DOHH2 (cell line): ENCODE measurements around the gene SMPD1.

Experiments
- H3F3A ChIP-seq: fragments of 200-600 bp; sonication (generic), shearing (Covaris generic); 2 replicates; pipeline ENCODE4 v1.6.0; 2016; ENCODE audit warnings: antibody characterized with exemption, mild to moderate bottlenecking; ENCODE audit not compliant: control insufficient read depth, insufficient read depth
- H3K27ac ChIP-seq: fragments of 200-600 bp; sonication (generic); 2 replicates; pipeline ENCODE4 v1.5.1; 2014; ENCODE audit warnings: low read depth, mild to moderate bottlenecking, low read length, moderate library complexity
- H3K27me3 ChIP-seq: fragments of 200-600 bp; sonication (generic); 2 replicates; pipeline ENCODE4 v1.6.1; 2014; ENCODE audit warnings: mild to moderate bottlenecking, low read length, mixed read lengths; ENCODE audit not compliant: control insufficient read depth
- H3K36me3 ChIP-seq: fragments of 200-600 bp; sonication (generic); 2 replicates; pipeline ENCODE4 v1.6.1; 2014; ENCODE audit warnings: mild to moderate bottlenecking, low read length, moderate library complexity, mixed read lengths; ENCODE audit not compliant: control insufficient read depth
- H3K4me1 ChIP-seq: fragments of 200-600 bp; sonication (generic); 2 replicates; pipeline ENCODE4 v1.6.1; 2014; ENCODE audit warnings: mild to moderate bottlenecking, low read length, mixed read lengths; ENCODE audit not compliant: control insufficient read depth
- H3K4me2 ChIP-seq: fragments of 200-600 bp; sonication (generic); 2 replicates; pipeline ENCODE4 v1.6.0; 2014; ENCODE audit warnings: mild to moderate bottlenecking, low read length, moderate library complexity
- H3K4me3 ChIP-seq: fragments of 200-600 bp; sonication (generic); 2 replicates; pipeline ENCODE4 v1.5.1; 2014; ENCODE audit warnings: mild to moderate bottlenecking, low read length, mixed read lengths
- H3K79me2 ChIP-seq: fragments of 200-600 bp; sonication (generic); 2 replicates; pipeline ENCODE4 v1.6.1; 2014; ENCODE audit warnings: mild to moderate bottlenecking, low read length, mixed read lengths; ENCODE audit not compliant: control insufficient read depth
- H3K9me2 ChIP-seq: fragments of 200-600 bp; sonication (generic); replicated peaks from 2 replicates; pipeline ENCODE4 v1.6.1; 2014; ENCODE audit warnings: mild to moderate bottlenecking, low read length, mixed read lengths; ENCODE audit not compliant: control insufficient read depth
- H3K9me3 ChIP-seq: fragments of 200-600 bp; sonication (generic); 2 replicates; pipeline ENCODE4 v1.6.1; 2014; ENCODE audit warnings: antibody characterized with exemption, low read length, mixed read lengths; ENCODE audit not compliant: control insufficient read depth, insufficient read depth
- H4K20me1 ChIP-seq: fragments of 200-600 bp; sonication (generic); 2 replicates; pipeline ENCODE4 v1.6.0; 2014; ENCODE audit warnings: low read depth, mild to moderate bottlenecking, antibody characterized with exemption, low read length, moderate library complexity; ENCODE audit not compliant: control insufficient read depth, insufficient read depth
- EZH2phosphoT487 ChIP-seq: fragments of 200-600 bp; sonication (generic); IDR thresholded peaks from 2 replicates; pipeline ENCODE4 v1.6.1; 2017; ENCODE audit warnings: borderline replicate concordance, mild to moderate bottlenecking, antibody characterized with exemption, low read length, moderate library complexity, mixed read lengths
- TF ChIP-seq, protein P1 (sequence below): fragments of 200-600 bp; sonication (generic); IDR thresholded peaks from one replicate; pipeline ENCODE4 v1.5.1; 2014; ENCODE audit warnings: antibody characterized with exemption, mild to moderate bottlenecking, low read depth, low read length; ENCODE audit not compliant: poor library complexity, severe bottlenecking

The SMPD1 gene

DNA sequence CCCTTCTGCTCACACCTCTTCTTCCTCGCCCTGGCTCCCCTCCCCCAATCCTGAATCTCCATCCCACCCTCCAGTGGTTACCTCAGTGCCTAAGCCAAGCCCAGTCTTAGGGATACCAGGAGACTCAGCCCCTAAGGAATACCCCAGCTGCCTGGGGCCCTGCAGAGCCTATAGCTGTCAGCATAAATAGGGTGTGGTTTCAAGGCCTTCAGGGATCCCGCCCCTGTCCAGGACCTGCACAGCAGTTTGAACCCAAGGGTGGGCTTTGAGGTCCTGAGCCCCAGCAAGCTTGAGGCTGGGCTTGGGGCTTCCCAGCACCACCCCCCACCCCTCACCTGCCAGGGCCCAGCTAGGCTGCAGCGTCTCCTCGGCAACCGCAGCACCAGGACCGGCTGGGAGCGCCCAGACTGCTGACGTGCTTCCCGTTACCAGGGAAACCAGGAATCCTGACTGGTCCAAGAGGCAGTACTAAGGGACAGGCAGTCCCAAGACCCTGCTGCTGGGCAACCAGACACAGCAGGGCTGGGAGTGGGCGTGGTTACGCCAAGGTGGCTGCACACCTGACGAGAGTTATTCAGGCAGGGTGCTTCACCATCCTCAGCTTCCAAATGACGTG is 14.9 kb downstream of the SMPD1 start:
- Histone ChIP-seq H3K4me1 (peaks cover 36% of the 10 kb centered on the region), H3K9me2 (no peaks in the 10 kb centered on the region), H3K27me3 (no peaks in the 10 kb centered on the region)

DNA sequence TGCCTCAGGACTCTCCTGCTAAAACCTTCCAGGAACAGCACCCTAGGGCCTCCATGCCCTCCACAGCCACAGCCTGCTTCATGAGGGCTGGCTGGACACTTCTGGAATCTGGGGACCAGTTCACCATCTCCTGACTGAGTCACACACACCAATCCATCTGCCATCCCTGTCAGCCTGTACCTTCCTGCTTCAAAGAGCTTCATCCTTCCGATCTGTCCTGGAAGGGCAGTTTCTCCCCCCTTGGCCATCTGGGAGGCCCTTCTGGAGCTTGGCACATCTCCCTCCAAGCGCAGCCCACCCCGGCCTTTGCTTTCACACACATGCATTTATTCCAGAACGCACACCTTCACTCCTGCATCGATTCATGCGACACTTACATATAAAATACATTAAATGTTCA is 15.6 kb downstream of the SMPD1 start:
- Histone ChIP-seq H3F3A (no peaks in the 10 kb centered on the region), H3K4me3 (no peak overlapping the region), H3K4me2 (no peak overlapping the region), H3K27ac (no peak overlapping the region), H3K79me2 (no peaks in the 10 kb centered on the region), H3K36me3 (no peaks in the 10 kb centered on the region), H3K4me1 (peaks cover 36% of the 10 kb centered on the region), H3K9me2 (no peaks in the 10 kb centered on the region), H4K20me1 (no peaks in the 10 kb centered on the region; the same call in 1 of the 2 replicates), H3K9me3 (no peaks in the 10 kb centered on the region), H3K27me3 (no peaks in the 10 kb centered on the region)
- no peak for TF ChIP-seq EZH2phosphoT487
- TF ChIP-seq, protein P1, sequence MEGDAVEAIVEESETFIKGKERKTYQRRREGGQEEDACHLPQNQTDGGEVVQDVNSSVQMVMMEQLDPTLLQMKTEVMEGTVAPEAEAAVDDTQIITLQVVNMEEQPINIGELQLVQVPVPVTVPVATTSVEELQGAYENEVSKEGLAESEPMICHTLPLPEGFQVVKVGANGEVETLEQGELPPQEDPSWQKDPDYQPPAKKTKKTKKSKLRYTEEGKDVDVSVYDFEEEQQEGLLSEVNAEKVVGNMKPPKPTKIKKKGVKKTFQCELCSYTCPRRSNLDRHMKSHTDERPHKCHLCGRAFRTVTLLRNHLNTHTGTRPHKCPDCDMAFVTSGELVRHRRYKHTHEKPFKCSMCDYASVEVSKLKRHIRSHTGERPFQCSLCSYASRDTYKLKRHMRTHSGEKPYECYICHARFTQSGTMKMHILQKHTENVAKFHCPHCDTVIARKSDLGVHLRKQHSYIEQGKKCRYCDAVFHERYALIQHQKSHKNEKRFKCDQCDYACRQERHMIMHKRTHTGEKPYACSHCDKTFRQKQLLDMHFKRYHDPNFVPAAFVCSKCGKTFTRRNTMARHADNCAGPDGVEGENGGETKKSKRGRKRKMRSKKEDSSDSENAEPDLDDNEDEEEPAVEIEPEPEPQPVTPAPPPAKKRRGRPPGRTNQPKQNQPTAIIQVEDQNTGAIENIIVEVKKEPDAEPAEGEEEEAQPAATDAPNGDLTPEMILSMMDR = no peak

More for the DNA sequence above, 14.9 kb downstream of the SMPD1 start:
- no peaks in the 10 kb centered on the region for H3K9me3 ChIP-seq
- no peak overlapping the region for H3K27ac ChIP-seq
- no peak overlapping the region for H3K4me2 ChIP-seq
- no peaks in the 10 kb centered on the region for H3K79me2 ChIP-seq
- no peaks in the 10 kb centered on the region; the same call in 1 of the 2 replicates for H4K20me1 ChIP-seq
- H3K4me3 ChIP-seq = no peak overlapping the region
- H3F3A ChIP-seq = no peaks in the 10 kb centered on the region
- TF ChIP-seq EZH2phosphoT487 = no peak
- TF ChIP-seq, protein P1 = no peak
- H3K36me3 ChIP-seq = no peaks in the 10 kb centered on the region

DNA sequence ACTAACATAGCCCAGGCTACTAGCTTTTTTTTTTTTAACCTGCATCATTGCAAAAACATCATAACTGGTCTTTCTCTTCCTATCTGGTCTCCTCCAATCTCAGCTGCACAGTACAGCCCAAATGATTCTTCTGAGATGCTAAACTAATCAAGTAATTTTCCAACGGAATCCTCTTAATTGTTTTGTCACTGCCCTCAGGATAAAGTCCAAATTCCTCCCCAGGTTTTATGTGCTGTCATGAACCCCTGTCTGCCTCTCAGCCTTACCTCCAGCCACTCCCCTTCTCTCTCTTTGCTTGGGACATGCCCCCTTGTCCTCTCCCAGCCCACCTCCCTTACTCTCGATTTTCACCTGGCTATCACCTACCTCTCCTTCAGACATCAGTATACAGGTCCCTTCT is 16.1 kb downstream of the SMPD1 start:
- Histone ChIP-seq H3K79me2 (no peaks in the 10 kb centered on the region), H3K9me3 (no peaks in the 10 kb centered on the region), H3K27ac (no peak overlapping the region), H3K9me2 (no peaks in the 10 kb centered on the region), H3K27me3 (no peaks in the 10 kb centered on the region), H3K4me3 (no peak overlapping the region), H3K4me2 (no peak overlapping the region), H3K36me3 (no peaks in the 10 kb centered on the region), H3F3A (no peaks in the 10 kb centered on the region), H4K20me1 (no peaks in the 10 kb centered on the region; the same call in 1 of the 2 replicates), H3K4me1 (peaks cover 34% of the 10 kb centered on the region)
- TF ChIP-seq, protein P1 = no peak
- no peak for TF ChIP-seq EZH2phosphoT487
